Pancreas (tissue), 10 donors: ENCODE measurements around the gene ADAMTS7. TPM values are rescaled to one million over a fixed set of nuclear protein-coding genes. Genes with fewer than 3 reads are reported as not detected.
"Not testable (repeated sequence)": the region's sequence is repeated elsewhere in the genome, so short reads cannot be mapped to it uniquely, and the experiment has no call there.

Source experiments
- ATAC-seq, 4 donors: fragments of 200-7000 bp; cut with Tn5 transposase; one replicate each; pipeline versions ENCODE4 v1.8.0 to v1.9.1; 2020; ENCODE audit warnings: mild to moderate bottlenecking in 4 of 4, moderate library complexity in 4 of 4
- DNase-seq, 6 donors: peaks; one replicate each; pipeline ENCODE4 v3.0.0-alpha.2; 2020
- FAIRE-seq: peaks from 2 replicates; lab custom pipeline; 2012; peaks lifted over from hg19 to GRCh38; lab: Jason Lieb, UNC
- H3K27ac ChIP-seq, 4 donors: fragments of 200-600 bp; sonication (generic); 1 replicate in 3 of 4; 2 replicates in 1 of 4; pipeline versions ENCODE4 v1.5.0 to v1.8.0; 2020
- H3K27me3 ChIP-seq, 4 donors: fragments of 200-600 bp; one replicate each; pipeline ENCODE4 v1.8.0; 2021
- H3K36me3 ChIP-seq, 3 donors: fragments of 200-600 bp; sonication (generic) in 1 of 3; one replicate each; pipeline versions ENCODE4 v1.5.0 to v1.8.0; 2020 to 2021
- H3K4me1 ChIP-seq, 3 donors: fragments of 200-600 bp; one replicate each; pipeline ENCODE4 v1.8.0; 2021
- H3K4me3 ChIP-seq, 4 donors: fragments of 200-600 bp; sonication (generic) in 2 of 4; one replicate each; pipeline versions ENCODE4 v1.5.0 to v1.8.0; 2020 to 2021
- H3K9me3 ChIP-seq, 4 donors: fragments of 200-600 bp; one replicate each; pipeline ENCODE4 v1.8.0; 2021
- WGBS, 2 donors: extraction: QIAGEN DNeasy Blood & Tissue Kit; methylation state at CpG; one replicate each; pipeline ENCODE4 v1.1.7; 2013; 5-methylcytosine and 5-hydroxymethylcytosine counted together
- intact Hi-C, 3 donors: fragments of 100-400 bp; cut with DNase I; formaldehyde crosslinking; loops; one replicate each; pipeline versions ENCODE4 v1.11.1 to v1.14.2; 2022
- polyA plus RNA-seq, 2 donors: library from polyadenylated mRNA; stranded (reverse); fragments of 200-250 nt; gene quantifications; one replicate each; pipeline ENCODE4 v1.2.3, GENCODE V29; 2013
- total RNA-seq, 6 donors: library from RNA; stranded (reverse); fragmentation: NEBNext Ultra II Directional in 4 of 6; extraction: Animal tissue kit (Norgen Biotek cat#: 25700) in 4 of 6; gene quantifications; one replicate each; pipeline versions ENCODE4 v1.2.1 to v1.2.4, GENCODE V29; 2021 to 2023
- TF ChIP-seq, protein P1 (sequence below), 4 donors: fragments of 200-600 bp; sonication (generic) in 3 of 4; IDR thresholded peaks; one replicate each; pipeline versions ENCODE4 v1.5.0 to v1.8.0; 2021; ENCODE audit warnings: antibody characterized with exemption in 4 of 4
- donor health status: healthy with polysubstance abuse.
- donor health status: DM: no; HTN: no; CAD: no; lungs with moderate emphysema.
- donor health status: DM: no; HTN: no; CAD: no.
- donor health status: control.
- donor health status: control.
- donor health status: Bipolar disorder and iron deficiency.
- donor health status: DM: yes; HTN: yes; CAD: no.
- donor health status: DM: no; HTN: no; CAD: no.
- donor health status: DM: no; HTN: no; CAD: no.
- donor health status: DM: yes; HTN: yes; CAD: no.

The ADAMTS7 gene
- total and polyA plus RNA-seq, 8 donors, result 0.20 to 1.4 (median 0.69) TPM

DNA sequence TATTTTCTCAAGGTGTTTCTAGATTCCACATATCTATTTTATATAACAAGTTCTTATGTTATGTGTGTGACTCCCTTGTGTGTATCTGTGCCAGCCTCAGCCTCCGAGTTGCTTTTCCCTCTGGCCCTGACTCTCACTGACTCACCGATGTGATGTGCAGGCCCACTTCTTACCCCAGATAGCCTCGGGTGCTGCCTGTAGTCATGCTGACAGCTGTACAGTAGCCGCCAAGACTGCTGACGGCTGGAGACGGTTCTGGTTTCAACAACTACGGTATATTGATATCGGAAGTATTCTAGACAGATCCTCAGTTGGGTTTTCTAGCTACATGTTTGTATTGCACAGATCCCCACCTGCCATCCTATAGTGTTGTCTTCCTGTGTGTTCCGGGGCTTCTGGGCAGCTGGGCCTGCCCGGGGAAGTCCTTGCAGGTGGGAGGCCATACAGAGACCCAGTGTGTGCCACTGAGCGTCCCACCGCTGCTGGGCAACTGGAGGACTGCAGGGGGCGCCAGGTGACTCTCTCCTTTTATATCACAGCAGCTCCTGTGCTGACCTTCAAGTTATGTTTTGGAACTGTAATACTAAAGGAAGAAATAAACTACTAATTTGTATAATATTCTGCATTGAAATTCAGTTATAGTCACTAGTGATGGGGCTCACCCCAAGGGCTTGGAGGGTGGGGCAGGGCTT lies 55.2 kb downstream of the ADAMTS7 start:
- not testable (repeated sequence) for H3K36me3 ChIP-seq, H3K9me3 ChIP-seq, FAIRE-seq, H3K27me3 ChIP-seq, H3K4me1 ChIP-seq, H3K27ac ChIP-seq, H3K4me3 ChIP-seq
- peak in 3 of 4 donors; percentile 6 to 24 (median 12) for ATAC-seq
- peak in 2 of 6 donors; percentile 26 to 51 for DNase-seq
- 71 to 78% methylated on average over 12 to 13 of the region's 13 CpGs for WGBS, 2 donors
- intact Hi-C loops, result loop anchor here in 1 of 3 donors (10.0 kb wide), 1 partner anchor 141 kb away; no protein-coding TSS in a partner anchor
- TF ChIP-seq, protein P1, sequence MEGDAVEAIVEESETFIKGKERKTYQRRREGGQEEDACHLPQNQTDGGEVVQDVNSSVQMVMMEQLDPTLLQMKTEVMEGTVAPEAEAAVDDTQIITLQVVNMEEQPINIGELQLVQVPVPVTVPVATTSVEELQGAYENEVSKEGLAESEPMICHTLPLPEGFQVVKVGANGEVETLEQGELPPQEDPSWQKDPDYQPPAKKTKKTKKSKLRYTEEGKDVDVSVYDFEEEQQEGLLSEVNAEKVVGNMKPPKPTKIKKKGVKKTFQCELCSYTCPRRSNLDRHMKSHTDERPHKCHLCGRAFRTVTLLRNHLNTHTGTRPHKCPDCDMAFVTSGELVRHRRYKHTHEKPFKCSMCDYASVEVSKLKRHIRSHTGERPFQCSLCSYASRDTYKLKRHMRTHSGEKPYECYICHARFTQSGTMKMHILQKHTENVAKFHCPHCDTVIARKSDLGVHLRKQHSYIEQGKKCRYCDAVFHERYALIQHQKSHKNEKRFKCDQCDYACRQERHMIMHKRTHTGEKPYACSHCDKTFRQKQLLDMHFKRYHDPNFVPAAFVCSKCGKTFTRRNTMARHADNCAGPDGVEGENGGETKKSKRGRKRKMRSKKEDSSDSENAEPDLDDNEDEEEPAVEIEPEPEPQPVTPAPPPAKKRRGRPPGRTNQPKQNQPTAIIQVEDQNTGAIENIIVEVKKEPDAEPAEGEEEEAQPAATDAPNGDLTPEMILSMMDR (IDR thresholded peaks at IDR 0.05), result peak in 1 of 4 donors; percentile 14

- intact Hi-C loops, result loop anchor here in 2 of 3 donors (5.0 to 10.0 kb wide), 2 partner anchors 137 to 140 kb away; no protein-coding TSS in a partner anchor
These were observed 56.5 kb downstream of the ADAMTS7 start for GRCh38 chr15:78754637-78755280.

DNA sequence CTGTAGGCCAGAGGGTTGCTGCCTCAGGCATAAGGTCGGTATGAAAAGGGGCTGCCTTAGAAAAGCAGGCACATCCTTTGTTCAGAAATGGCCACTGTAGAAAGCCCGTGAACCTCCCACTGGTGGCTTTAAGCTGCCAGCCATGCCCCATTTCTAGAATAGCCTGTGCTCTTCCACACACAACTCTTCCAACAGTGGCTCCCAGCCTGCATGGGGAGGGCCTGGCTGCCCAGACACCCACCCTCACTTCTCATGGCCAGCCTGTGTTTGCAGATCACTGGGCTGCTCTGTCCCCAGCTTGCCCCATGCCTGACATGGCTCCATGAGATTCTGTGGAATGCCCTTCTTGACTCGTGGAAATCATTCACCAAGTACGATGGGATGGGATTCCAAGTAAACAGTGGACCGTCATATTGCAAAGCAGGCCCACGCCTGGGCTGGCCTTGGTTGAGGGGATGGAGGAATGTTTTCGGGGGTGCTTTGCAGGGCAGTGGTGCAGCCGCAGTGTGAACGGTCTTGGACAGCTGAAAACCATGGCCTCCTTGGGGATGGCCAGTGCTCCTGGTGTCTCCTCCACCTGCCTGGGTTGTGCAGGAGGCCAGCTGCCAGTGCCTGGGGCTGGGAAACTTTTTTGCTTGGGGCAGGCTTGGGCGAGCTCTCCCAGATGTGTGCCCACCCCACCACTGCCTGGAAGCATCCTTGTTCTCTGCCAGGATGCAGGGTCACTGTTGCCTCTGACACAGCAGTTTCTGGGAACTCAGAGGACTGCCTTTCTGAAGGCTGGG lies 57.3 kb downstream of the ADAMTS7 start:
- WGBS, 2 donors, result 85 to 89% methylated on average over 9 to 10 of the region's 10 CpGs
- not testable (repeated sequence) for ATAC-seq, H3K4me3 ChIP-seq, H3K27me3 ChIP-seq, H3K36me3 ChIP-seq, H3K27ac ChIP-seq, H3K4me1 ChIP-seq, DNase-seq, FAIRE-seq, H3K9me3 ChIP-seq
- intact Hi-C loops, result loop anchor here in 2 of 3 donors (5.0 to 10.0 kb wide), 2 partner anchors 137 to 139 kb away; no protein-coding TSS in a partner anchor

More at GRCh38 chr15:78754637-78755280, 56.5 kb downstream of the ADAMTS7 start:
- H3K4me3 ChIP-seq, H3K4me1 ChIP-seq, H3K36me3 ChIP-seq, H3K27me3 ChIP-seq, H3K27ac ChIP-seq, H3K9me3 ChIP-seq, FAIRE-seq: not testable (repeated sequence)
- peak in 2 of 6 donors; percentile 12 to 46 for DNase-seq
- ATAC-seq, result peak in 2 of 4 donors; percentile 29 to 30
- 39 to 45% methylated on average over 13 to 14 of the region's 14 CpGs for WGBS, 2 donors

DNA sequence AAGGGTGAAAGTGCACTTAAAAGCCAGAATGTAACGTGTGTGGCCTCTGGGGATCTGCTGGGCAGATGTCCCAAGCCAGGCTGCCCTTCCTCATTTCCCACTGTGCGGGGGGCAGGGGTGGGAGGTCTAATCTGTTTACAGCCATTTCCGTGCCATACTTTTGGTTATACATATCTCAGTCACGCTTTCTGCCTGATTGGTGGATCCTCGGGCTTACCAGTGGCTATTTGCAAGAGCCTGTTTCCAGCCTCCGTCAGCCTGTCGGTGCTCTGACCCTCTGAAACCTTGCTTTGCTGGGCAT lies 58.0 kb downstream of the ADAMTS7 start:
- not testable (repeated sequence) for H3K9me3 ChIP-seq, H3K36me3 ChIP-seq, DNase-seq, H3K27ac ChIP-seq, ATAC-seq, H3K4me1 ChIP-seq, FAIRE-seq, H3K4me3 ChIP-seq, H3K27me3 ChIP-seq
- intact Hi-C loops, result loop anchor here in 2 of 3 donors (5.0 to 10.0 kb wide), 2 partner anchors 136 to 139 kb away; no protein-coding TSS in a partner anchor
- 76 to 85% methylated on average over 5 to 7 of the region's 7 CpGs for WGBS, 2 donors

GRCh38 chr15:78752492-78753358 lies 58.5 kb downstream of the ADAMTS7 start:
- Histone ChIP-seq H3K36me3 (no peaks in the 10 kb centered on the region), H3K9me3 (no peaks in the 10 kb centered on the region), H3K4me1 (no peaks in the 10 kb centered on the region), H3K27ac (no peak overlapping the region), H3K27me3 (no peaks in the 10 kb centered on the region), H3K4me3 (no peak overlapping the region)
- intact Hi-C loops, result loop anchor here in 2 of 3 donors (5.0 to 10.0 kb wide), 2 partner anchors 135 to 138 kb away; no protein-coding TSS in a partner anchor
- FAIRE-seq, result no peak
- 75% methylated on average over 23 to 24 of the region's 24 CpGs for WGBS, 2 donors
- TF ChIP-seq, protein P1 (IDR thresholded peaks at IDR 0.05), result no peak
- DNase-seq, result no peak
- ATAC-seq, result no peak
